H4 (cell line): ENCODE results near the gene FBXL2. TPM values are rescaled to one million over a fixed set of nuclear protein-coding genes. Genes with fewer than 3 reads are reported as not detected.
A peak's percentile ranks its signal among the peaks of the same experiment; 100 is the strongest.
"Not testable (repeated sequence)": the region's sequence is repeated elsewhere in the genome, so short reads cannot be mapped to it uniquely, and the experiment has no call there.

ENCODE experiments used
- DNase-seq: peaks from one replicate; pipeline ENCODE4 v3.0.0-alpha.2; 2015; ENCODE audit warnings: low spot score
- total RNA-seq: library from RNA; depleted of rRNA; stranded (reverse); fragments of >200 nt; shearing (Covaris generic); gene quantifications from 2 replicates; pipeline ENCODE4 v1.2.3, GENCODE V29; 2014

Gene FBXL2
- total RNA-seq, 1 experiment from 2014 or later = 3.8 TPM

DNA sequence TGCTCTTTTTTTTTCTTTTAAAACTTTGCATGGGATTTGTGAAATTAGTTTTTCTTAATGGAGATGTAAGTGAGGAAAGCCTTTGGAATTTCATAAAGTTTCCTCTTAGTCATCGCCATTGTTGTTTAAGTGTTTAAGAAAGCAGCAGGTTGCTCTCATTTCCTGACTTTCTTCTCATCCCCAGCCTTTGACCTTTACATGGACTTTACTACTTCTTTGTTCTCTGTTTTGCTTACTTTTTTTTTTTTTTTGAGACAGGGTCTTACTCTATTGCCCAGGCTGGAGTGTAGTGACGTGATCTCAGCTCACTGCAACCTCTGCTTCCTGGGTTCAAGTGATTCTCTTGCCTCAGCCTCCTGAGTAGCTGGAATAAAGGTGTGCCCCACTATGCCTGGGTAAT is 38.6 kb downstream of the FBXL2 start:
- DNase-seq = no peak

DNA sequence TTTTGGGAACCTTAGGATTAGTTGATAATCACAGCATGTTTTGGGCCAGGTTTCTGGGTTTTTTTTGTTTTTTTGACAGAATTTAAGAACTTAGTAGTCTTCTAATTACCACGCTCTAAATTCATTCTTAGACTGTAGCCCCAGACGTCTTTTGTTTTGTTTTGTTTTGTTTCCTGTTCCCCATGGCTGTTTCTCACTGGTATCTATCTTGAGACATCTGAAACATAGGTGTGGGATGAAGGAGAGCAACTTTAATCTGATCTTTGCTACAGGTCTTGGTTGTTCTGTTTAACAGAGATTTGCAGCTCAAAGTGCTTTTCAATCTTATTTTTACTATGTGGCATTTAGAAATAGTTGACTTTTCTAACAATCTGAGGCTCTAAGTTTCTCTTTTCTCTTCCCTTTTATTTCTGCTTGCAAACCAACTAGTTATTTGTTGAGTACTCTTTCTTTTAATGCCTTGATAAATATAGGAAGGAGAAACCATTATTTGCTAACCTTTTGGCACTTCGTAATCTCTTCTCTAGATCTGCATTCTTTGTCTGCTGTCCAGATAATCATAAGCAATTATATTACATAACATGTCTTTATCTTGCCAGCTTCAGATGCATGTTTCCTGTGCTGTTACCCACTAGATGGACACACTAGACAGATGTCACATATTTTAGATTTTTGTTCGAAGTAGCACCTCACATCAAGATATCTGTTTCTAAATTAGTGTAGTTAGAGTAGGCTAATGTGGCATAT is 40.9 kb downstream of the FBXL2 start:
- DNase-seq = no peak

GRCh38 chr3:33318710-33319380 is 41.6 kb downstream of the FBXL2 start:
- no peak for DNase-seq

DNA sequence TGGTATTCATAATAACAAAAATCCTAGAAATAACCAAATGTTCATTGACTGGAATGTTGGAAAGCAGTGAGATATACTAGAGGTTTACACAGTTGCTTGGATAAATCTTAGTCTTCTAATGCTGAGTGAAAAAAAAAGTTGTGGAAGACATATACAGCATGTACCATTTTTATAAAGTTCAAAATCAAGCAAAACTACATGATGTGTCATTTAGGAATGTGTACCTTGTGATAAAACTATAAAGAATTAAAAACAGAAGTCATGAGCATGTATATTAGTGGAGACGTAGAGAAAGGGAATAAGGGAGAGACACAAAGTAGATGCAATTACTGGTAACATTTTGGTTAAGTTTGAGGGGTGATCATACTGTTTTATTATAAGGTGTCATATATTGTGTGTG is 45.2 kb downstream of the FBXL2 start:
- no peak for DNase-seq

DNA sequence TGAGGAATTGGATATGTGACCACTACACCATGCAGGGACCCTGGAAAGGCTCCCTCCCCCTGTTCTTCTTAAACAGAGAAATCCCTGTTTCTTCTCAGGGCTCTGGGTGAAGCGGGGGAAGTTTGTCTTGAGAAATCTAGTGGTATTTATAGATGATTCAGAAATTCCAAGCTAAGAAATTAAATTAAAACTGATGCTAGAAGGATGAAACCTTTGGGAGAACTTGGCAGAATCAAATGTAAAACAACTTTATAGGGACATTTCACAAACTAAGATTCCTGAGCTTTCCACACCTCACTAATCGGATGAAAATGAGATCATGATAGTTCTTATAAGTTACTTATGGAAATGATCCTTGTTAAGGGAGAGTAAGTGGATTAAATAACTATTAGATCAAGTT is 54.2 kb downstream of the FBXL2 start:
- no peak for DNase-seq

DNA sequence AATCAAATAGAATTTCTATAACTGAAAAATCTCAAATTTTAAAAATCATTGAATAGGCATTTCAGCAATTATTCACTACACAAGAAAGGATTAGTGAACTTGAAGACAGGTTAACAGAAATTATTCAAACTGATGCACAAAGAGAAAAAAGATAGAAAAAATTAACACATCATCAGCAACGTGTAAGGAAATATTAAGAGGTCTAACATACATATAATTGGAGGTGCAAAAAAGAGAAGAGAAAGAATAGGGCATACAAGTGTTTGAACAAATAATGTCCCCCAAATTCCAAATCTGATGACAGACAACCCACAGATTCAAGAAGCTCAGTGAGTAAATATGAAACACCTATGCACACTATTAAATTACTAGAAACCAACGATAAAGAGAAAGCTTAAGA is 57.1 kb downstream of the FBXL2 start:
- no peak for DNase-seq

DNA sequence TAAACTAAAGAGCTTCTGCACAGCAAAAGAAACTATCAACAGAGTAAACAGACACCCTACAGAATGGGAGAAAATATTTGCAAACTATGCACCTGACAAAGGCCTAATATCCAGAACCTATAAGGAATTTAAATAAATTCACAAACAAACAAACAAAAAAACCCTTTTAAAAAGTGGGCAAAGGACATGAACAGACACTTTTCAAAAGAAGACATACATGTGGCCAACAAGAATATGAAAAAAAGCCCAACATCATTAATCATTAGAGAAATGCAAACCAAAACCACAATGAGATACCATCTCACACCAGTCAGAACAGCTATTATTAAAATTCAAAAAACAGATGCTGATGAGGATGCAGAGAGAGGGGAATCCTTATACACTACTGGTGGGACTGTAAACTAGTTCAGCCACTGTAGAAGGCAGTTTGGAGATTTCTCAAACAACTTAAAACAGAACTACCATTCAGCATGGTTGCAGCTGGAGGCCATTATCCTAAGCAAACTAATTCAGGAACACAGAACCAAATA is 61.8 kb downstream of the FBXL2 start:
- not testable (repeated sequence) for DNase-seq

GRCh38 chr3:33339758-33340157 is 62.5 kb downstream of the FBXL2 start:
- DNase-seq = no peak

GRCh38 chr3:33355611-33356010 is 78.4 kb downstream of the FBXL2 start:
- DNase-seq = peak; percentile 6

- no peak for DNase-seq
Measured at GRCh38 chr3:33358172-33358781, 81.0 kb downstream of the FBXL2 start.

DNA sequence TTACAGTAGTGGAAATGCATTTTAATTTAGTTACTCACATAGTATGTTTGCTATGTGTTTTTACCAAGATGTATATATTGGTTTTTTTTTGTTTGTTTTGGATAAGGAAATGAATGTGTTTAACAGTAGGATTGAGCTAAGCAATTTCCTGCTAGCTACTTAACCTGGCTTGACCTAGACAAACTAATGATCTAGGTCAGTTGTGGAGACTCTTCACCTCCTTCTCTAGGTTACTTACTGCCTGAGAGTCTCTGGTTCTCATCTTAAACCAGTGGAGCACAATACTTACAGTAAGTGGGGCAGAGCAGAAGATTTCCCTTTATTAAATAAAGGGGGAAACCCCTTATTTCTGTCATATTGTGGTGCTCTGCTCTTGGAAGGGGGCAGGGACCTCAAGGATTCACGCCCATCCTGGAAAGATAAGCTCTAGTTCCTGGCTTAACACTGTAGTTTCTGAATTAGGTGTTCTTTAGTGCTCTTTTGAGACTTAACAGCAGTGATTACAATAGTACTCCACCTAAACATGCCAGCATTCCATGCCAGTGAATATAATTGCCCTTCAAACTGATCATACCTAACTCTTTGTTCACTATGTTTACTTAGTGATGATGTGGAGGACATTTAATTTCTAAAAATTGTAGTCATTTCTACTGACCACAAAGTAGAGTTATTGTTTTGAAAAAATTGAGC is 83.0 kb downstream of the FBXL2 start:
- DNase-seq = no peak

DNA sequence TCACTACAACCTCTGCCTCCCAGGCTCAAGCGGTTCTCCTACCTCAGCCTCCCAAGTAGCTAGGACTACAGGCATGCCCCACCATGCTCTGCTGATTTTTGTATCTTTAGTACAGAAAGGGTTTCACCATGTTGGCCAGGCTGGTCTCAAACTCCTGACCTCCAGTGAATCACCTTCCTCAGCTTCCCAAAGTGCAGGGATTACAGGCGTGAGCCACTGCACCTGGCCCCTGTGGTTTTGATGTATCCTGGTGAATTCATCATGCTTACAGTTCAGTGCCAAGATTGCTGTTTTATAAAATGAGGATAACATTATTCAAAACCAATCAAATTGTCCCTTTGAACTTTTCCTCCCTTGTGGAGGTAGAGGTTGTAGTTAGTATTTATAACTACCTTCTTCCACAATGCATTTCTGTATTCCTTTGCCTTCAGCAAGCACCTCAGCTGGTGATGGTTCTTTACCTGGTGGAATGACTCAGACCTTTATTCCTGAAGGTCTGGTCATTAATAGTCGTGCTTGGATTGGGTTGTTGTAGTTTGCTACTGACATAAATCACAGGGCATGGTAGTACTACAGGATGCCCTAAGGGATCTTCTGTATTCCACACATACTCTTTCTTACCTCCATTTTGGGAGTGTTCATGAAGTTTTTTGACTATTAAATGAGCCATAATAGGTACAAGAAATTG is 86.0 kb downstream of the FBXL2 start:
- no peak for DNase-seq

DNA sequence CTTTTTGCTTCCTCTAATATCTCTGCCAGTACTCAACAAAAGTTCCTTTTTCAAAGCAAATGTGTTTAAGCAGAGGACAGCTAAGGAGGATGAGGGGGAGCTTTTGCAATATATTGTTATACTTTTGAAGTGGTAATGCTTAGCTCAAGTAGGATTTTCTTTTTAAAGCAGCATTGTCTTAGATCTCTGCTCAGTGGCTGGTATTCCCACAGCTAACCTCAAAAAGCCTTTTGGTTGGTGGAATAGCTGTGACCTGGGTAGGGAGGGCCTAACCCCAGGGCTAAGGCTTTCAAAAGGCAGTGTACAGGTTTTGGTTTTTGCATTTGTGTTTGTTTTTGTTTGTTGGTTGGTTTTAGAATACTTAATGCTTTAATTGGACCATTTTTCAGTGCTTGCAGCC is 86.8 kb downstream of the FBXL2 start:
- no peak for DNase-seq

GRCh38 chr3:33364531-33365128 is 87.4 kb downstream of the FBXL2 start:
- DNase-seq = no peak

- DNase-seq = no peak
Measured at GRCh38 chr3:33372218-33373081, 95.2 kb downstream of the FBXL2 start.

- no peak for DNase-seq
Measured at GRCh38 chr3:33373082-33373437, 95.8 kb downstream of the FBXL2 start.

GRCh38 chr3:33377489-33377888 is 100.2 kb downstream of the FBXL2 start:
- no peak for DNase-seq

DNA sequence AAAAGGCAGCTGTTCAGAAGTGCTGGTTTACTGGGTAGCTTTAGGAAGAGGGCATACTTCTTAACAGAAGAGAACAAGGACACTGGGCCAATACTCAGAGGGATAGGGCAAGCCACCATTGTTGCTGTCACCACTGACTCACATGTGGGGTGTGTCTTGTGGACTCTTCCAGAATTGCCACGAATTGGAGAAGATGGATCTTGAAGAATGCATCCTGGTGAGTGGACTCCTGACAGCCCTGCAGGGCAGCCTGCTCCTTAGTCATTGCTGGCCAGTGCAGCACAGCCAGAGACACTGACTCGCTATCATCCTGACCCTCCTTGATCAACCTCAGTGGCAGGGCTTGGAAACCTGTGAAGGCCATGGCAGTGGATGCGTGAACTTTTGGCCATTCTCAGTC is 100.7 kb downstream of the FBXL2 start:
- no peak for DNase-seq

GRCh38 chr3:33380653-33381052 is 103.4 kb downstream of the FBXL2 start:
- DNase-seq = no peak

DNA sequence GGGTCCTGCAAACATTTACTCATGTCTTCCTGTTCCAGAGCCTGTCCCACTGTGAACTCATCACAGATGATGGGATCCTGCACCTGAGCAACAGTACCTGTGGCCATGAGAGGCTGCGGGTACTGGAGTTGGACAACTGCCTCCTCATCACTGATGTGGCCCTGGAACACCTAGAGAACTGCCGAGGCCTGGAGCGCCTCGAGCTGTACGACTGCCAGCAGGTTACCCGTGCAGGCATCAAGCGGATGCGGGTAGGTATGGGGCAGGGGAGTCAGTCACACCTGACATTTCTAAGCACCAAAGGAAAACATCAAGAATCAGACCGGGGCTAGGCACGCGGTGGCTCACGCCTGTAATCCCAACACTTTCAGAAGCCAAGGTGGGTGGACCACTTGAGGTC is 106.7 kb downstream of the FBXL2 start:
- DNase-seq = no peak
